NCI-H69 (cell line): ENCODE data around the gene C1QTNF3.
"Not testable (repeated sequence)": the region's sequence is repeated elsewhere in the genome, so short reads cannot be mapped to it uniquely, and the experiment has no call there.

ENCODE experiments used
- DNase-seq: peaks from one replicate; lab custom pipeline; 2025; lab: John Stamatoyannopoulos, UW

C1QTNF3 gene

DNA sequence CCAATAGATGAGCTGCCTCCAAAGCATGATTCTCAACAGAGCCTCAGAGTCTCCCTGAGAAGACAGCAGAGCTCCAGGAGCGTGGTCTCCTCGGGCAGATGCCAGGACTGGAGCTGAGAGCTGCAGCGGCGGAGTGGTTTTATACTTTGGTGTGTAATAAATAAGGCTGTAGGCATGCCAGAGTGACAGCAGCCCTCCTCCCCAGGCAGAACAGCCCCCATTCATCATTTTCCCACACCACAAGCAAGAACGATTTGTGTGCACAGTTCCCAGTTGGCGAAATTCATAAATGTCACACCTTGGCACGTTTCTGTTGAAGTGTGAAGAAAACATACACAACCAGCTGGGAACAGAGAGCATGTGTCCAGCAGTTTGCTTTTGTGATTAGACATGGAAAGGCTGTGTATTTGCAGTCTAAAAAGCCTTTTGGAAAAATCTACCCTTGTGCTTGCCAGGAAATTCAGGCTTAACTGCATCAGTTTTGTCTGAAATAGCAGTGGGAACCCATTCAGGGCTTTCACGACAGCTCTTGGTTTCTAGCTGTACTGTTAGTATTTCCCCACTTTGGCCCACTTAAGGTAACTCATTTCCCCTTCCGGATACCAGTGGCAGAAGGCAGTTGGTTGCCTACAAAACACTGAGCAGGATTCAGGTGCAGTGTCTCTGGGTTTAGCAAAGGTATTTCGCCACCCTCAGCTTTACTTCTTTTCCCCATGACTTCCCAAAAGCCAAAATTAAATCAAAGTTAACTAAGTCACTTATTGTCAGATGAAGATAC, at the start of gene C1QTNF3:
Gene C1QTNF3 (minus strand): TSS at position 115 of the 778 bp plus-strand sequence. CDS start 88 bp downstream, at position 27.
- DNase-seq, result no peak

- not testable (repeated sequence) for DNase-seq
Measured at GRCh38 chr5:34091039-34091438, 48.0 kb upstream of the C1QTNF3 start.

DNA sequence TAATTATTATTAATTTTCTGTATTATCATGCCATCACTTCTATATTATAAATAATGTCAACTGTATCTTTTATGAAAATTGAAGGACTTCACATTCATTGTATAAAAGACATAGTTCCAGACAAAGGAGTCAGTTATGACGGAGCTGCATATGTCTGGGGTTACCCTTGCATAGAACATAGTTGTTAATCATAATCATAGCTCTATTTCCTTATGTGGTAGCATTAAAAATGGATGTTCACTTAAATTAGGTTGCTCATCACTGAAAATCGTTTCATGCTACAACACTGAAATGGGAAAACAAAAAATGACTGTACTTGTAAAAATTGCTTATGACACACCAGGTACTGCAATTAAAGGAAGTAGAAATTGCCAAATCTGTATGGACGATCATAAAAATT, 46.8 kb upstream of the C1QTNF3 start:
- DNase-seq, result not testable (repeated sequence)

- not testable (repeated sequence) for DNase-seq
Measured at GRCh38 chr5:34087728-34088127, 44.7 kb upstream of the C1QTNF3 start.

- not testable (repeated sequence) for DNase-seq
Measured at GRCh38 chr5:34083898-34084297, 40.9 kb upstream of the C1QTNF3 start.

DNA sequence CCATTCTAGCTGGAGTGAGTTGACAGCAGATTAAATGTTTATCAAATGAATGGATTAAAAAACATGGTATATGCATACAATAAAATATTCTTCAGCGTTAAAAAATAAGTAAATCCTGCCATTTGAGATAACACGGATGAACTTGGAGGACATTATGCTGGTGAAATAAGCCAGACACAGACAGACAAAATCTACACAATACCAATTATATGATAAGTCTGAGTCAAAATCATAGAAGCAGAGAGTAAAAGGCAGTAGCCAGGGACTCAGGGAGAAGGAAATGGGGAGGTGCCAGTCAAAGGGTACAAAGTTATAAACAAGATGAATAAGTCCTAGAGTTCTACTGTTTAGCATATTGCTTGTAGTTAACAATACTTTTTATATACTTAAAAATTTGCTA, 36.5 kb upstream of the C1QTNF3 start:
- not testable (repeated sequence) for DNase-seq

DNA sequence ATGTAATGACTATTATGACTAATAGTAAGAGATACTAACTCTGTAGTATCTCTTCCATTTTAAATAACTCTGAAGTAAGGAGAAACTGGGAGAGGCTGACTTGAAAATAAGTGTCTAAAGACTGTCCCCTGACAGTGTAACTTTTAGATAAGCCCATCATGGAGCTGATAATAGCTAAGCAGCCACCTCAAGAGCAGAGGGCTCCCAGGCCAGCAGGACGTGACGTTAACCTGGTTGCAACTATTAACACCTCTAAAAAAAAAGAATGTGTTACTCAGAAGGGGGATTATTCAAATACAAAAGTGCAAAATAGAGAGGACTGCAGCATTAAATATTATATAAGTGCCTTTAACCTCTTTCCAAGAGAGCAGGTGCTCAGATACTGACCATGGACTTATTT, 34.6 kb upstream of the C1QTNF3 start:
- not testable (repeated sequence) for DNase-seq

DNA sequence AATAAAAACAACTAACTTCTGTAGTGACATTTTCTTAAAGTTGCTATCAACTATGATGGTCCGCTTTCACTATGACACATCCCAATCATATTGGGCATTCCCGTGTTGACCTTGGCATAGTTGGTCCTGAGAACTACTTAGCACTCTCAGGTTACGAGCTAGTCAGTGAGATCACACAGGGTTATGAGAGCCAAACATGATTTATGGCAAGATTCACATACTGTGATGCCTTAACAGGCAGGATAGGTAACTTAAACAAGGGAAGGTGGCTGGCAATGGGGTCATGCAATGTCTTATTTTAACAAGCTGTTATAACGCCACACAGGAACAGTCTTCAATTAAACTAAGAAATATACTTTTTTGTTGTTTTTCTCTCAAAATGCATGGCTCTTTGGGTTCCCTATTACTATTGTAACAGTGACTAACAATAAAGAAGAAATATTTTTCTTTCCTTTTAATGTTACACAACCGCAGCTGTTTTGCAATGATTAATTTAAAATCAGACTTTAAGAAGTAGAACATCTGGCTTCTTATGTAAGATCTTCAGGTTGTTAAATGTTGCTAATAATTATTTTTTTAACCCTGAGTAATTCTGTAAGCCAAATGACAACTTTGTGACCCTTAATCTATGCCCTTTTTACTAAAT, 33.8 kb upstream of the C1QTNF3 start:
- DNase-seq, result not testable (repeated sequence)

DNA sequence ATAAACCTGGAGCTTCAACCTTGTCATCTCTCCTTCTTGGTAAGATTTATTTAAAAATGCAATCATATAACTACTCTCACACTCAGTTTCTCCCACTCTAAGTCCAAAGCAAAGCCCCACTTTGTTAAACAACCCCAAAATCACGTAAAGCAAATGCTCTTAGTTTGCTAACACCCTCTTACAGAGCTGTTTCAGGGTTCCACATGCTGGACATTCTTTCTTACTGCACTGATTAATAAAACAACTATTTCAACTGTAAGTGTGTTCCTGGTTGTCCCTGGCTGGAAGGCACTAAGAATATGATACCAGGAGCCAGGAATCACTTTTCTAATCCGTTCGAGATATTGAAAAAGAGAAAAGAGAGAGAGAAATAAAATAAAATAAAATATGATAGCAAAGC, 31.5 kb upstream of the C1QTNF3 start:
- not testable (repeated sequence) for DNase-seq

GRCh38 chr5:34074071-34074470, 31.1 kb upstream of the C1QTNF3 start:
- DNase-seq, result not testable (repeated sequence)

- DNase-seq, result not testable (repeated sequence)
Measured at GRCh38 chr5:34070626-34071025, 27.6 kb upstream of the C1QTNF3 start.

GRCh38 chr5:34064656-34065055, 21.6 kb upstream of the C1QTNF3 start:
- DNase-seq, result no peak

- no peak for DNase-seq
Measured at GRCh38 chr5:34062419-34062818, 19.4 kb upstream of the C1QTNF3 start.

GRCh38 chr5:34061993-34062392, 19.0 kb upstream of the C1QTNF3 start:
- DNase-seq, result no peak

DNA sequence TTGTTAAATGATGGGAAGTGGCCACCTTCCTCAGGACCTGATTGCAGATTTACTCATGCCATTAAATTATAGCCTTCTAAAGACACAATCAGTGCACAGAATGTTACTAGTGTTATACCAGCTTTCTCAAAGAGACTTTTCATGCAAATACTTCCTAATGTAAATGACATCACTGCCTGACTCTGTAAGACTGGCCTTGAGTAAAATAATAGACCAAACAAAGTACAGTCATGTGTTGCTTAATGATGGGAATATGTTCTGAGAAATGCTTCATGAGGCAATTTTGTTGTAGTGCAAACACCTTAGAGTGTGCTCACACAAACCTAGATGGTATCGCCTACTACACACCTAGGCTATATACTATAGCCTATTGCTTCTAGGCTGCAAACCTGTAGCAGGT, 17.0 kb upstream of the C1QTNF3 start:
- DNase-seq, result no peak

DNA sequence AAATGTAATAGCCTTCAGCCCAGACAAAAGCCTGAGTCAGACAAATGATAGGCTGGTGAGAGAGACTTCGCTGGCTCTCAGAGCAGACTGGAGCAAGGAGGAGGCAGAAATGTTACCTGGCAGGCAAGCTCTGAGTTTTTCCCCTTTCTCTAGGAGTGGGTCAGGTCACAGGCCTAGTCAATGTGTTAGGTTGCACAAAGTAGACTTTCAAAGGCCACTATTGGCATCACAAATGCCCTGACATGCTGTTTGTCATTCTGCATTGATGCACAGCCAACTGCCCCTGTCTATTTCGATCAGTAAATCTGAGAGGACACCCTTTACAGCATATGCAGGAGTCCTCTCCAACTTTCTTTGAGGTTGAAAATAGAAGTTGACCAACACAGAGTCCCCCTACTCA, 15.5 kb upstream of the C1QTNF3 start:
- no peak for DNase-seq

- DNase-seq, result no peak
Measured at GRCh38 chr5:34057569-34057968, 14.6 kb upstream of the C1QTNF3 start.

GRCh38 chr5:34057118-34057517, 14.1 kb upstream of the C1QTNF3 start:
- no peak for DNase-seq

DNA sequence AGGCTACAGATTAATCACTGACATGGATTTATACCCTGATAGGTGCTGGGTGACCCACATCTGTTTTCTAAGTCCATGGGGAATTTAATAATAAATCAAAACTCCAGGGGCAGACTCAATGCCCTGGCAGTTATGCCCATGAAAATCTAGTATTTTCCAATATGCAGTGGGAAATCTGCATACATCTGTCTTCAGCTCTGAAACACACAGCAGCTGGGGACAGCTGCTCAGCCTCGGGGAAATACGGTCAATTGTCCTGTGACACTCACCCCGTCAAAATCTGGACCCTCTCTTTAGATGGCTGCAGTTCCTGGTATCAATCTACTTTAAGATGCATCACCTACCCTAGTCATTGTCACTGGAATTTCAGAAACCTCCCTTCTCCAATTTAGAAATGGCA, 12.7 kb upstream of the C1QTNF3 start:
- no peak for DNase-seq

- no peak for DNase-seq
Measured at GRCh38 chr5:34054400-34054729, 11.4 kb upstream of the C1QTNF3 start.

DNA sequence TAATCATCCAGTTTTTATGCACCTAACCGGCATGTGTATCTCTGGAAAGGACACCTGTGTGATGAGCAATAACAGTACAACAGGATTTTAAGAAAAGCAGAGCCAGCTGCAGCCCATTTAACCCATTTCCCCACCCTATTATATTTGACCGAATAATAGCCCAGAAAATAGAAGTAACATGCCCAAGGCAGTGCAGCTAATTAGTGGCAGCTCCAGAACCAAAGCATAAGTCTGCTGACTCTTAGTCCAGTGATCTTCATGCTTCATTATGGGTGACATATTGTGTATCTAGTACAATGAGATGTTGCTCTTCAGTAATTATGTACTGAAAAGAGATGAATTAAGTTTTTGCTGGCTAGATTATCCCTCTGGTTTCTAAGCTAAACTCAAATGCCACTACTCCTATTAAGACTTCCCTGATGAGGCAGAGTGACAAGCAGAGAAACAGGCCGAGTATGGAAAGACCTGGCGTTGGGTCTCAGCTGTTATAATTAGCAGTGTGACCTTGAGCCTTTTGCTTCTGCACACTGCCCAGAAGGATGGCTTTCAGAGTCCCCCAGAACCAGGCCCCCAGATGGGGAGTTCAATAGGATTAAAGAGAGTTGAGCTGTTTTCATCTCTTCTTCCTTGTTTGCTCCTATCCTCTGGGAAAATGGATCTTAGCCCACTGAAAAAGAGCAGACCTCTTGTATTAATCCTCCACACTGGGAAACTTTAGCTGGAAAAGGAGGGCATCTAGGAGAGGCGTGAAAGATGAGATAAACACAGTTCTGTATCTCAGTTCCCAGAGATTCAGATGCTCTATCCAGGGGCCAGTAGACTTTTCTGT, 10.8 kb upstream of the C1QTNF3 start:
- DNase-seq, result peak; percentile 53

DNA sequence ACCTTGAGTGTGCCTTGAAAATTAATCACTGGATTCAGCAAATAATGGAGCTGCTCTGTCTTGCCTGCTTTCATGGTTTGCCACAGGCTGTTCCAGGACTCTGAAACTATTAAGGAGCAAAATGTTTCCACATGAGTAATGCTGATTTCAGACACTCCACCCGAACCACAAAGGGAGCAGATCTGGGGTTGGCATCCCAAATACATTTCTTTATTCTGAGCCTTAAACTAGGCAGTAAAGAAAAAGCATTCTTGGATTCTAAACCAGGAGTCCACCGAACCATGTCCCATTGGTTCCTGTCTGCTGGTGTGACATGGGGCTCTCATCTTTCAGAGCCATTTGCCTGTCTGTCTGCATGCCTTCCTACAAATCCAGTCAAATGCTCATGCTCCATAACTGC, 10.1 kb upstream of the C1QTNF3 start:
- DNase-seq, result no peak
